Myocyte (in vitro differentiated cells): ENCODE measurements around the gene OTULIN. TPM values are rescaled to one million over a fixed set of nuclear protein-coding genes. Genes with fewer than 3 reads are reported as not detected.

Source experiments
- DNase-seq: peaks from one replicate; pipeline ENCODE4 v3.0.0-alpha.2; 2012; ENCODE audit warnings: low read depth
- total RNA-seq: library from RNA; depleted of rRNA; stranded (reverse); fragments of >200 nt; gene quantifications from 2 replicates; pipeline ENCODE4 v1.2.3, GENCODE V29; 2014

Gene OTULIN
- total RNA-seq, 1 donor from 2014 or later, result 34.5 TPM

- no peak for DNase-seq
These were observed 3.3 kb downstream of the OTULIN start for GRCh38 chr5:14667770-14668169.

DNA sequence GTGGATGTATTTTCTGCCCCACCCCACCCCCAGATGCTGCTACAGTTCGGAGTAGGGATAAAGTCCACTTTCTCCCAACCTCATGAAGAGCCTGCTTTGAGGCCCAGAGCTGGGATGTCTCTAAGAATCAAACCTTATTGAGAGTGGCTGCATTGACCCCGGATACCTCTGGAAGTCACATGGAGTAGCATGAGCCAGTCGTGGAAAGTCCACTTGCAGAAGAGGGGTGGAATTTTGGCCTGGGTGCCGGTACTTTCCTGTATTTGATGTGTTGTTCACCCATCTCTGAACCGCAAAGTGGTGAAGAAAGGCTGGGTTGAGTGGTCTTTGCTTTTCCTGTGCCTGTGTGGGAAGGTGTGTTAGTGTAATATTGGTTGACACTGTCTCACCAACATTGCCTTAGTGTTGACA lies 3.7 kb downstream of the OTULIN start:
- DNase-seq, result no peak

DNA sequence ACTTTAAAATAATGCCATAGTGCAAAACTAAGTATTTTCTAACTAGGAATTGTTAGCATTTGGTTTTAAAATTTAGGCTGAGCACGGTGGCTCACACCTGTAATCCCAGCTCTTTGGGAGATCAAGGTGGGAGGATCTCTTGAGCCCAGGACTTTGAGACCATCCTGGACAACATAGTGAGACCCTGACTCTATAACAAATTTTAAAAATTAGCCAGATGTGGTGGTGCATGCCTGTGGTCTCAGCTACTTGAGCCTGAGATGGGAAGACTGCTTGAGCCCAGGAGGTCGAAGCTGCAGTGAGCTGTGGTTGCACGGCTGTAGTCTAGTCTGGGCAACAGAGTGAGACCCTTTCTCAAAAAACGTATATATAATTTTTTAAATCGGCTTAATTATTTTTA lies 4.9 kb downstream of the OTULIN start:
- no peak for DNase-seq

- DNase-seq, result no peak
These were observed 5.5 kb downstream of the OTULIN start for GRCh38 chr5:14669975-14670374.

GRCh38 chr5:14671414-14671813 lies 6.9 kb downstream of the OTULIN start:
- no peak for DNase-seq

DNA sequence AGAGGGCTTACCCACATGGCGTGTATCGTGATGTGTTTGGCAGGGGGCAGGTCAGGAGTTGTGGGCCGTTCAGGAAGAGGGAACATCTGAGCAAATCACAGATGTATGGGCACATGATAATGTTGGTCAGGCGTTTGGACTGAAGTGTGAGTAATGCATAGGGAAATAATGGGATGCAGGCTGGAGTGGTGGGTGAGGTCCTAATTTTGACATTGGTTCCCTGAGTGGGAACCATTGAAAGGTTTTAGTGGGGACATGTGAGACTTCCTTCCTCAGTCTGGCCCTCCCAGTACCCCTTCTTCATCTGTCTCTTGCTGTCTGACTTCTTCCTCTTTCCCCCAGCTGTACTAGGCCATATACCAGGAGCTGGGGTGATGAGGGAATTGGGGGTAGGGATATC lies 7.6 kb downstream of the OTULIN start:
- no peak for DNase-seq

DNA sequence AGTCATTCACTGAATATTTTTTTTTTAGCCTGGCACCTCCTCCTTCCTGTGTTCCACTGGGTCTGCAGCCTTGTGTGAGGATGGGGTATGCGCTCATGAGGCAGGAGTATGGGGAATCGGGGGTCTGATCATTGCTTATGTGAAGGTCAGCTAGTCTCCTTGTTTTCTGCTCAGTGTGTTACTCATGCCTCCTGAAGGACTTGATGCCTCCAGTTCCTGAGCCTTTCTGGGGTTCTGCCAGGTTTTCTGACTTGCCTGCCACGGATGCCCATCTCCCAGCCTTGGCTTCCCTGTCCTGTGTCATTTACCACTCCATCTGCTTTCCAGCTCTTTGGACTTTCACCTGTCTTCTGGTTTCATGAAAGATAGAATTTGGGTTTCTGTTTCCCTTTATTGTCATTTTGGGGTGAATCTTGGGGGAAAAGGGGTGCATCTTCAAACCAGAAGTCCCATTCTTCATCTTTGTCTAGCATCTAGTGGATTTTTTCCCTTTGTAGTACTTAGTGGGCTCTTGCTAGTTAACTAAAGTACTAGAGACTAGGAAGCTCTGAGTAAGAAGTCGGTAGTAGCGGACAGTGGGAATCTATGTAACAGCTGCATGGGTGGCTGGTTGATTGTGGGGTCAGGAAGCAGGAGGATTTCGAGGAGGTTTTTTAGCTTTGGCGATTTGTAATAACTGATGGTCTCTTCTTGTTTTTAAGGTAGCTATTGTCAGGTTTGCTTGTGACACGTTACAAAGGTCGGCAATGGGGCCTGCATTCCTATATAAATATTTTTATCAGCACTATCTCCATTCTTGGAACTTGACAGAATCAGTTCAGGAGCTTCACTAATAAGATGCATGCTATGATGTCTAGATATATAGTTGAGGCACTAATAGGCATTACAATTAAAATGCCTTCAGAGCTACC lies 8.2 kb downstream of the OTULIN start:
- DNase-seq, result peak; percentile 55

- no peak for DNase-seq
These were observed 8.9 kb downstream of the OTULIN start for GRCh38 chr5:14673443-14673842.

- peak; percentile 47 for DNase-seq
These were observed 10.7 kb downstream of the OTULIN start for GRCh38 chr5:14674983-14675854.

DNA sequence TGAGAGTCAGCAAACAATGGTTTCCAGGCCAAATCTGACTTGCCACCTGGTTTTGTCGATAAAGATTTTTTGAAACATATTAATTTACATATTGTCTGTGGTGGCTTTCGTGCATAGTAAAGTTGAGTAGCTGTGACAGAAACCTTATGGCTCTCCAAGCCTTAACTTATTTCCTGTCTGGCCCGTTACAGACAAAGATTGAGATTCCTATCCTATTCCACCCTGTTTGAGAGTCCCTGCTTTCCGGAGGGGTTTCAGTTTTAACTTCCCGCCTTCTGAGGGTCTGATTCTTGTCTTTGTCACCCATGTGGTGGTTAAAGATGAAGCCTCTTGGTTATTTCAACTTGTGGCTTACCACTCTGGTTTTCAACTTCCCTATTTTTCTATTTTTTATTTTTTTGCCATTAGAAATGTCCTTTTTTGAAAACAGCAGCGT lies 11.4 kb downstream of the OTULIN start:
- DNase-seq, result no peak

GRCh38 chr5:14676320-14676719 lies 11.8 kb downstream of the OTULIN start:
- peak; percentile 82 for DNase-seq

DNA sequence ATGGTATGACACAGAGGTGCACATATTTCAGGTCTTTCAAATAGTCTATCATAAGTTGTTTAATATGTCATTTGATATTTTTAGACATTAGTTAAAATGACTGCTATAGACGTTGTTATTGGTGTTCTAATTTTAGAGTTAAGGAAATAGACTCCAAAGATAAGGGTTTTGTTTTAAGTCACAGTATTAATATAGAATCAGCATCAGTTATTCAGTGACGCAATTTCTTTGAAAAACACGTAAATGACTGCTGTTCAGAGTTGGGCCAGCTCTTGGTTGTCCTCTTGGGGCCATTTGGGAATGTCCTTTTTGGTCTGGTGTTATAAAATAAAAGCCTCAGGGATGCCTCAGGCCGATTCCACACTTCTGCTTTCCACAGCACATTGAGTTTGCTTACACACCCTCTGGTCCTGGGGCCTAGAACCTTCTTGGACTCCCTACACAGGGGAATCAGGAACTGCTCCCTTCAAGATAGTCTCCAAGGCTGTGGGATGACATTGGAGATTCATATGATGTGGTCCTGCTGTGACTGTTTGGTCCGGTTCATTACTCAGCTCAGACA lies 14.3 kb downstream of the OTULIN start:
- no peak for DNase-seq

DNA sequence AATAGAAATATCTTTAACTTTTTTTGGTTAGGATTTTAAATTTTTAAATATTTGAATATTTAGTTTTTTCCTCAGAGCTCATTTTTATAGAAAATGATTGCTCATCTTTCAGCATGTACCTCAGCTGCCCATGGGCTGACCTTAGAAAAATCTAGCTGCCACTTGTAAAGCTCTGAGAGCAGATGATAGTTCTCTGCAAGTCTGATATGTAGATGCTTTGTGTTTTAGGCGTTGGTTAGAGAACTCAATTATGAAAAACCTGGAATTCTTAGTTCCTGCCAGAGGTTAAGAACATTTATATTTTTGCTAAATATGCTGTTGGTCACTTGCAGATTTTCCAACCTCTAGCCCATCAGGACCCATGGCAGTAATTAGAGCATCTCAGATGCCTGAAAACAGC lies 15.1 kb downstream of the OTULIN start:
- DNase-seq, result no peak

DNA sequence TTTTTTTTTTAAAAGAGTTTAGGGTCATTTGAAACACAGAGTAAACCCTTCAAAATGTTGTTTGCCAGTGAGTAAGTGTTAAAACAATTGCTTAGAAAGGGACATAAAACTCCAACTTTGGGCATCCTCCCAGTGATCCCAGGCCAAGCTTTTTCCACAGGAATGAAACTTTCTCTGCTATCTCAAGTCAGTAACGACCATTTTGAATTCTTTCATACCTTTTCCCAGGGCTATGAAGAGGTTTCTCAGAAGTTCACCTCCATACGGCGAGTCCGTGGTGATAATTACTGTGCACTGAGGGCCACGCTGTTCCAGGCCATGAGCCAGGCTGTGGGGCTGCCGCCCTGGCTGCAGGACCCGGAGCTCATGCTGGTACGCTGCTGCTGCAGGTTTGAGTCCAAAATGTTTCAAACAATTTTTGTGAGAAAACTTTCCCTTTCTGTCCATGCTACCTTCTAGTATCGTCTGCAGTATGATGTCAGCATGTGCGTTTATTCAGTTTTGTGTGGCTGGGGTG lies 16.8 kb downstream of the OTULIN start:
- no peak for DNase-seq

DNA sequence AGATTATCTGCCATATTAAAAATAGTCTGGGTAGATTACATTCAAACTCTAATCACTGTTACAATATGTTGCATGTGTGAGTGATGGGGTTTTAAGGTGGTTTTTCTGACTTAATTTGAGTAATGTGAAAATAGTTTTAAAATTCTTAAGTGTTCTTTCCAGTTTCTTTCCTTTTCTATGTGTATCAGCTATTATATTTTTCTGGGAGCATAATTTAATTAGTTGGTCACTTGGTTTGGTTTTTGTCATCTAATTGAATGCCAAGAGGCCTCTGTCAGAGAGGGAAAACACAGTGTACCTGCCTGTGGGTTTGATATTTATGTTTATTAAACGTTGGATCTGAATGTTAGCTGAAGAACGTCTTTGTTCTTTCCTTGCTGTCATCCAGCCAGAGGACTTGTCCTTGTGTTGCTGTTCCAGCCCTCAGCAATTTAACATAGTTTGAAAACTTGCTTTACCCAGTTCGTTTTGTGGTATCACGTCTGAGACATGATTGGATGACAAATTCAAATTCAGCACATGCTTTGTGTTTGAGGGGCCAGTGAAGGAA lies 19.5 kb downstream of the OTULIN start:
- DNase-seq, result no peak

DNA sequence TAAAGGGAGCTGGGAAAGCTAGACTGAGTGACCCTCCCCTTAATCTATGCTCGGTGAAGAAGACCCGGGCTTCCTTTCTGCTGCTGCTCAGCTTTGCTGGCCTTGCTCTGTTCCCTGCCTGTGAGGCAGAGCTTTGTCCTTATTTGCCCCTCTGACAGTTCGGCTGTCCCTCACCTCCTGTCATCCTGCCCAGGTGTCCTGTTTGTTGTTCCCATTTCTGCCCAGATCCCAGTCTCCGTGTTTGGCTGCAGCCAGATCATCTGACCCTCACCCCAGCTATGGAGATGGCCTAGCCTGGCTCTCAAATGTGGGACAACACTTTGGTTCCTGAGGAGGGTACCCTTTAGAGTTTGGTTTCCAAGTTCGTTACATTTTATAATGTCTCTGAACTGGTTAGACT lies 20.2 kb downstream of the OTULIN start:
- no peak for DNase-seq

- DNase-seq, result peak; percentile 64
These were observed 21.2 kb downstream of the OTULIN start for GRCh38 chr5:14685757-14686156.

- DNase-seq, result no peak
These were observed 22.0 kb downstream of the OTULIN start for GRCh38 chr5:14686517-14686916.

DNA sequence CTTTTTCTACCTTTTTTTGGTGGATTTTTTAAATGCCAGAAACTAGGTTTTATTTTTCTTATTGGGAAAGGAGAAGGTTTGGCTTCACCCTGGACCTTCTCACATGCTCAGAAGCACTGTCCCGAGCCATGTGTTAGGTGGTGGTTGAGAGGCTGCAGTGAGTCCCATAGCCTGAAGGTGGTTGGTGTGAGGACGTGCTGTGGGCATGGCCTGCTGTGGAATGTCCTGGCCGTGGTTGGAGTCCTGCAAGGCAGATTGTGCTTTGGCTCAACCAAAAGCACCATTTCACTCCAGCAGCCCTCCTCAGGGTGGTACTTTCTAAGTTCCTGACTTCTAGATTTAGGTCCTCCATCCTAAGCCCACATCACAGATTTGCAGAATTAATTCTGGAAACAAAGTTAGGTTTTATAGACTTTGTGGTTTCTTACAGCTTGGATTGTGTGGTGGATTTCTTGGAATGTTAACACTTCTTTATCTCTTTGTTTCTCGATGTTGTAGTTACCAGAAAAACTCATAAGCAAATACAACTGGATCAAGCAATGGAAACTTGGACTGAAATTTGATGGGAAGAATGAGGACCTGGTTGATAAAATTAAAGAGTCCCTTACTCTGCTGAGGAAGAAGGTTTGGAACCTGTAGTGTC lies 22.6 kb downstream of the OTULIN start:
- peak; percentile 70 for DNase-seq

- no peak for DNase-seq
These were observed 28.6 kb downstream of the OTULIN start for GRCh38 chr5:14693070-14693469.

GRCh38 chr5:14695152-14695551 lies 30.6 kb downstream of the OTULIN start:
- no peak for DNase-seq
